HG03558 (cell line): Measurements from ENCODE around the gene PIEZO2.

Source experiments
- ATAC-seq: cut with Tn5 transposase; IDR thresholded peaks from one replicate; pipeline ENCODE4 v1.9.1; 2021; ENCODE audit warnings: moderate number of reproducible peaks; ENCODE audit not compliant: unreplicated experiment; ENCODE audit errors: extremely low read depth

The PIEZO2 gene

GRCh38 chr18:10826400-10826799 is 323.0 kb downstream of the PIEZO2 start:
- ATAC-seq: no peak

GRCh38 chr18:10822456-10822855 is 326.9 kb downstream of the PIEZO2 start:
- no peak for ATAC-seq

GRCh38 chr18:10820681-10821080 is 328.7 kb downstream of the PIEZO2 start:
- no peak for ATAC-seq

- ATAC-seq: no peak
These were observed 335.0 kb downstream of the PIEZO2 start for GRCh38 chr18:10814336-10814735.

- no peak for ATAC-seq
These were observed 343.7 kb downstream of the PIEZO2 start for GRCh38 chr18:10805587-10806118.

GRCh38 chr18:10804126-10804525 is 345.2 kb downstream of the PIEZO2 start:
- no peak for ATAC-seq

- no peak for ATAC-seq
These were observed 350.4 kb downstream of the PIEZO2 start for GRCh38 chr18:10798727-10799550.

- ATAC-seq: no peak
These were observed 351.5 kb downstream of the PIEZO2 start for GRCh38 chr18:10797896-10798295.

GRCh38 chr18:10794771-10795170 is 354.6 kb downstream of the PIEZO2 start:
- ATAC-seq: no peak

GRCh38 chr18:10793730-10794370 is 355.5 kb downstream of the PIEZO2 start:
- no peak for ATAC-seq

- ATAC-seq: no peak
These were observed 357.2 kb downstream of the PIEZO2 start for GRCh38 chr18:10792181-10792580.

- ATAC-seq: no peak
These were observed 358.1 kb downstream of the PIEZO2 start for GRCh38 chr18:10791169-10791831.

- no peak for ATAC-seq
These were observed 360.2 kb downstream of the PIEZO2 start for GRCh38 chr18:10789180-10789579.

GRCh38 chr18:10787293-10787901 is 362.0 kb downstream of the PIEZO2 start:
- peak; percentile 79 for ATAC-seq

GRCh38 chr18:10785798-10786197 is 363.6 kb downstream of the PIEZO2 start:
- no peak for ATAC-seq

- no peak for ATAC-seq
These were observed 364.7 kb downstream of the PIEZO2 start for GRCh38 chr18:10784596-10785202.

GRCh38 chr18:10783941-10784340 is 365.4 kb downstream of the PIEZO2 start:
- no peak for ATAC-seq

- ATAC-seq: no peak
These were observed 372.9 kb downstream of the PIEZO2 start for GRCh38 chr18:10776493-10776892.

- no peak for ATAC-seq
These were observed 374.3 kb downstream of the PIEZO2 start for GRCh38 chr18:10775026-10775425.

GRCh38 chr18:10771053-10771709 is 378.2 kb downstream of the PIEZO2 start:
- no peak for ATAC-seq
